ENCODE measurements around the gene PANX2. TPM values are rescaled to one million over a fixed set of nuclear protein-coding genes. Genes with fewer than 3 reads are reported as not detected.
"Not testable (repeated sequence)": the region's sequence is repeated elsewhere in the genome, so short reads cannot be mapped to it uniquely, and the experiment has no call there.

Gene PANX2
- total RNA-seq, 1 donor from 2014 or later = not detected

GRCh38 chr22:50147258-50148165, 23.0 kb upstream of the PANX2 start:
- not testable (repeated sequence) for DNase-seq (ENCODE audit: low read depth)

GRCh38 chr22:50148166-50148500, 22.4 kb upstream of the PANX2 start:
- no peak for DNase-seq (ENCODE audit: low read depth)

GRCh38 chr22:50148991-50149721, 21.4 kb upstream of the PANX2 start:
- peak; percentile 54 for DNase-seq (ENCODE audit: low read depth)

- no peak for DNase-seq (ENCODE audit: low read depth)
Measured at GRCh38 chr22:50150161-50151129, 20.1 kb upstream of the PANX2 start.

GRCh38 chr22:50151571-50152537, 18.7 kb upstream of the PANX2 start:
- no peak for DNase-seq (ENCODE audit: low read depth)

- no peak for DNase-seq (ENCODE audit: low read depth)
Measured at GRCh38 chr22:50153056-50153755, 17.3 kb upstream of the PANX2 start.

GRCh38 chr22:50153756-50154140, 16.8 kb upstream of the PANX2 start:
- DNase-seq (ENCODE audit: low read depth) = no peak

GRCh38 chr22:50157709-50158375, 12.7 kb upstream of the PANX2 start:
- DNase-seq (ENCODE audit: low read depth) = peak; percentile 23

- no peak for DNase-seq (ENCODE audit: low read depth)
Measured at GRCh38 chr22:50160947-50161346, 9.6 kb upstream of the PANX2 start.

GRCh38 chr22:50161508-50162390, 8.8 kb upstream of the PANX2 start:
- no peak for DNase-seq (ENCODE audit: low read depth)

GRCh38 chr22:50162391-50162956, 8.1 kb upstream of the PANX2 start:
- no peak for DNase-seq (ENCODE audit: low read depth)

- DNase-seq (ENCODE audit: low read depth) = no peak
Measured at GRCh38 chr22:50165436-50166123, 5.0 kb upstream of the PANX2 start.

- no peak for DNase-seq (ENCODE audit: low read depth)
Measured at GRCh38 chr22:50167689-50168489, 2.6 kb upstream of the PANX2 start.

GRCh38 chr22:50168490-50169180, 1.9 kb upstream of the PANX2 start:
- not testable (repeated sequence) for DNase-seq (ENCODE audit: low read depth)

- DNase-seq (ENCODE audit: low read depth) = no peak
Measured at GRCh38 chr22:50169181-50169759, 1.3 kb upstream of the PANX2 start.

Data from renal cortical epithelial cell (primary cell).